ENCODE data around the gene ATP1A3. TPM values are rescaled to one million over a fixed set of nuclear protein-coding genes. Genes with fewer than 3 reads are reported as not detected.

Gene ATP1A3
- total RNA-seq, 4 donors from 2014 or later, result 0.35 to 1.3 (median 0.81) TPM

DNA sequence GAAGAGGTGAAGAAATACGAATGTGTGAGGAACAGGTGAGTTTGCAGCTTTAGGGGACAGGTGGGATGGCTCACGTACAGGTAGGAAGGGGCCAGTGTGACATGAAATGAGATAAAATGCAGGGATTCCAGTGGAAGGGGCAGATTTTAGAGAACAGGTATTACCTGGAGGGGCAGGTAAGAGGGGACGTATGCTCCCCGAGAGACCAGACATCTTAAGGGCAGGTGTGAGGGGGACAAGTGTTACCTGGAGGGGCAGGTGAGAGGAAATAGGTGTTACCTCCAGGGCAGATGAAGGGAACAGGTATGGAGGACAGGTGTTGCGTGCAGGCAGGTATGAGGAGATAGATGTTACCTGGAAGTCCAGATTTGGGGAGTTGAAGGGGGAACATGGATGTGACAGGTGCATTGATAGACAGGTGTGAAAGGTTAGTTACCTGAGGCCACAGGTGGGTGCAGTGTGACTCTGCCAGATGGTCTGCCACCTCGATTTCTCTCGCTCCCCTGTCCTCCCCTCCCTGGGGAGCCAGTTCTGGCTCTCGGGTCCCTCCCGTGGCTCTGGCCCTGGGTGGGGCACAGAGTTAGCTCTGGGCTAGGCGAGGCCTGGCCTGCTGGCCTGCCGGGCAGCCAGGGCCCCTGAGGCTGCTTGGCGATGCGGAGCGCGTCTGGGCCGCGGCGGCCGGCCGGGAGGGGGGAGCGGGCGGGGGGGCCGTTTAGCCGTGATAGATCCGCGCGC is 67.8 kb downstream of the ATP1A3 start:
- Histone ChIP-seq H3K36me3 (no peaks in the 10 kb centered on the region), H3K27me3 (peaks cover 0 to 50% of the 10 kb centered on the region in 2 donors), H3K9me3 (no peaks in the 10 kb centered on the region), H3K27ac (no peak overlapping the region), H3K4me3 (no peak overlapping the region), H3K4me1 (peaks cover 0 to 25% (median 16%) of the 10 kb centered on the region in 4 donors)
- DNase-seq, result no peak
- no peak for TF ChIP-seq POLR2A (IDR thresholded peaks at IDR 0.05)
- TF ChIP-seq, protein P1, sequence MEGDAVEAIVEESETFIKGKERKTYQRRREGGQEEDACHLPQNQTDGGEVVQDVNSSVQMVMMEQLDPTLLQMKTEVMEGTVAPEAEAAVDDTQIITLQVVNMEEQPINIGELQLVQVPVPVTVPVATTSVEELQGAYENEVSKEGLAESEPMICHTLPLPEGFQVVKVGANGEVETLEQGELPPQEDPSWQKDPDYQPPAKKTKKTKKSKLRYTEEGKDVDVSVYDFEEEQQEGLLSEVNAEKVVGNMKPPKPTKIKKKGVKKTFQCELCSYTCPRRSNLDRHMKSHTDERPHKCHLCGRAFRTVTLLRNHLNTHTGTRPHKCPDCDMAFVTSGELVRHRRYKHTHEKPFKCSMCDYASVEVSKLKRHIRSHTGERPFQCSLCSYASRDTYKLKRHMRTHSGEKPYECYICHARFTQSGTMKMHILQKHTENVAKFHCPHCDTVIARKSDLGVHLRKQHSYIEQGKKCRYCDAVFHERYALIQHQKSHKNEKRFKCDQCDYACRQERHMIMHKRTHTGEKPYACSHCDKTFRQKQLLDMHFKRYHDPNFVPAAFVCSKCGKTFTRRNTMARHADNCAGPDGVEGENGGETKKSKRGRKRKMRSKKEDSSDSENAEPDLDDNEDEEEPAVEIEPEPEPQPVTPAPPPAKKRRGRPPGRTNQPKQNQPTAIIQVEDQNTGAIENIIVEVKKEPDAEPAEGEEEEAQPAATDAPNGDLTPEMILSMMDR (IDR thresholded peaks at IDR 0.05), result no peak

DNA sequence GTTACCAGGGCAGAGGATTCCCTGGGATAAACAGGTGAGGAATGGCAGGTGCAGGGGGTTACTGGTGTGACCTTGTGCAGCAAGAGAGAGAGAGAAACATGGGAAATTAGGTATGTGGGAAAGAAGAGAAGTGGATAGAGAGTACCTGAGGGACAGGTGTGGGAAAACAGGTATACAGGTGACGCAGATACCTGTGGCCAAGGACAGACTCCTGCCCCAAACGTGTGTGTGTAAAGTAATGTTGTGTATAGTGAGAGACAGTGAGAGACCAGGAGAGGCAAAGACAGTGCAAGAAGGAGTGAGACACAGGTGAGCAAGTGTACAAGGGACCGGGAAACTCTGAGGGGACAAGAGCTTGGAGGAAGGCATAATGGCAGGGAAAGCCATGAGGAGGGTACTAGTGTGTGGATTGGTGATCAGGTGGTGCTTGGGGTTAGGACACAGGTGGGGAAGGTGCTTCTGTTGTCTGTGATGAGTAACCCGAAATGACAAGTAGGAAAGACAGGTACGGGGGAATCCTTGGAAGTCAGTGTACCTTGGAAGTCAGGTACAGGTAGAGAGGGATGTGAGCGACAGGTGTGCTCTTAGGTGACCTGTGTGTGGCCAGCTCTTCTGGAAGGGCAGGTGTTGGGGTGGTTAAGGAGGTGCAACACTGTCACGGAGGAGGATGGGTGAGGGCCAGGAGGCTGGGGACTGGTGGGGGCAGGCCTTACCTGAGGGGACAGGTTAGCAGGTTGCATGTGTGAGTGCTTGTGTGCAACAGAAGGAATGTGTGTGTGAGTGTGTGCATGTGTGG is 68.6 kb downstream of the ATP1A3 start:
- H3K9me3 ChIP-seq, result no peaks in the 10 kb centered on the region
- H3K27ac ChIP-seq, result no peak overlapping the region
- H3K27me3 ChIP-seq, result peaks cover 0 to 45% of the 10 kb centered on the region in 2 donors
- H3K36me3 ChIP-seq, result no peaks in the 10 kb centered on the region
- no peak for DNase-seq
- H3K4me1 ChIP-seq, result peaks cover 0 to 25% (median 16%) of the 10 kb centered on the region in 4 donors
- H3K4me3 ChIP-seq, result no peak overlapping the region
- no peak for TF ChIP-seq POLR2A (IDR thresholded peaks at IDR 0.05)
- TF ChIP-seq, protein P1 (IDR thresholded peaks at IDR 0.05), result no peak

DNA sequence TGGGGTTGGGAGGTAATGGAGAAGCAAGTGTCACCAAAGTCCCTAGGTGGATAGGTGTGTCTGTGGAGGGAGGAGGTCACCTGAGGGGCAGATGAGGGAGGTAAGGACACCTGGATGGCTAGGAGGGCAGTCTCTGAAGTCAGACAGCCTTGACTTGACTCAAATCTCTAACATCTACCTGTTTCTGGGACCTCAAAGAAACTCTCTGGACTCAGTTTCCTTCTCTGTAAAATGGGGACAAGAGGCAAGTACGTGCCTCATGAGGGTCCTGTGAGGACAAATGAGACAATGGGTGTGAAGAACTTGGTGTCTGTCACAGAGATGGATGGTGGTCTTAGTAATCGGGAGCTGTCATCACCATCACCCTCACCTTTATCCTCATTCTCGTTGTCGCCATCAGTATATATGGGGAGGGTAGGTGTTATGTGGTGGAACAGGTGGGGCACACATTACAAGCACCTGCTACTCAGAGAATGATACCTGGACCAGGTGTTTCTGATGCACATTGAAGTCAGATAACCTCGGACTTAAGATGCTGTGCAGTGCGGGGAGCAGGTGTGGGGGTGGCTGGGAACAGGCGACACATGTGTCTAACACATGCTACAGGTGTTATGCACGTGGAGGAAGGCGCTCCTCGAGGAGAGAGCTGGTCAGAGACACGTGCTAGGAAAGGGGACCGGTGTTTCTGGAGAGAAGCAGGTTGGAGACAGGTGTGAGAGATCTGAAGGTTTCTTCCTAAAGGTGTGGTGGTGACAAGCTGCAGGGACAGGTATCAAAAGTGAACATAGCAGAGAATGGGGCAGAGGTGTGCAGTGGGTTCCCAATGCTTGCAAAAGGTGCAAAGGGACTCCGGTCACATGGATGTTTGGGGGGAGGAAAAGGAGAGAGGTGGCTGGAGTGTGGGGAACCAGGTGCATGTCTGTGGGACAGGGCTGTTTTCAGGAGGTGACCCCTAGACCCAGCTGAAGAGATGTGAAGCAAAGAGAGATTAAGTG is 69.6 kb downstream of the ATP1A3 start:
- TF ChIP-seq, protein P1 (IDR thresholded peaks at IDR 0.05), result no peak
- TF ChIP-seq POLR2A (IDR thresholded peaks at IDR 0.05), result no peak

DNA sequence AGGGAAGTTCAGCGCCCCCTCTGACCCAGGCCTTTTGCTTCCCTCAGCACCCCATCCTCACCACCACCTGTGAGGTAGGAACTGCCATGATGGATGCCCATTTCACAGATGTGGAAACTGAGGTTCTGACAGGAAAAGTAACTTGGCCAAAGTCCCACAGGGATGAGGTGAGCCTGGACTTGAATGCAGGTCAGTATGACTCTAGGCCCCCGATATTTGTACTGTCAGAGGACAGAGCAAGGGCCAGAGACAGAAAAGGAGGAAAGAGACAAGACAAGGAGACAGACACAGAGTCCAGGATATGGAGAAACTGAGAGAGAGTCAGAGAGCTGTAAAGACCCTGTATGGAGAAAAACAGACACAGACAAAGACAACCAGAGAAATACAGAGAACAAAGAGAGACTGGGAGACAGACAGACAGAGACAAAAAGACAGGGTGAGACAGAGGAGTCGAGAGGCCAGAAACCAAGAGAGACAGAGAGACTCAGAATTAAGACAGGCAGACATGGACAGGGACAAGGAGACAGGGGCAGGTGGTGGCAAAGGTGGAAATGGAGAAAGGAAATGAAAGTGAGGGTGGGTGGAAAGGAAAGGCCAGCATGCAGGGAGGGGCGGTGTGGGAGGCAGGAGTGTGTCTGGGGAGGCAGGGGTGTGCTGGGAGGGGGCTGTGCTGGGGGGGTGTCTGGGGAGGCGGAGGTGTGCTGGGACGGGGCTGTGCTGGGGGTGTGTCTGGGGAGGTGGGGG is 70.8 kb downstream of the ATP1A3 start:
- Histone ChIP-seq H3K9me3 (no peaks in the 10 kb centered on the region), H3K27ac (no peak overlapping the region), H3K4me3 (no peak overlapping the region), H3K27me3 (peaks cover 0 to 39% of the 10 kb centered on the region in 2 donors), H3K36me3 (no peaks in the 10 kb centered on the region), H3K4me1 (peaks cover 0 to 11% (median 4%) of the 10 kb centered on the region in 4 donors)
- DNase-seq, result no peak
- TF ChIP-seq, protein P1 (IDR thresholded peaks at IDR 0.05), result no peak
- TF ChIP-seq POLR2A (IDR thresholded peaks at IDR 0.05), result no peak

More for the DNA sequence above, 69.6 kb downstream of the ATP1A3 start:
- DNase-seq, result no peak
- no peak overlapping the region for H3K27ac ChIP-seq
- H3K36me3 ChIP-seq, result no peaks in the 10 kb centered on the region
- H3K4me1 ChIP-seq, result peaks cover 0 to 20% (median 12%) of the 10 kb centered on the region in 4 donors
- no peak overlapping the region for H3K4me3 ChIP-seq
- peaks cover 0 to 41% of the 10 kb centered on the region in 2 donors for H3K27me3 ChIP-seq
- no peaks in the 10 kb centered on the region for H3K9me3 ChIP-seq

Measured in Peyer's patch (tissue), 4 donors.